Hypothalamus (tissue), 51 donors: ENCODE measurements around the gene VSTM2B.
A peak's percentile ranks its signal among the peaks of the same experiment; 100 is the strongest.

Experiments
- DNase-seq, 51 donors: peaks; one replicate each; lab custom pipeline; 2025; lab: John Stamatoyannopoulos, UW

Gene VSTM2B

GRCh38 chr19:29528946-29529645 lies 3.3 kb downstream of the VSTM2B start:
- peak in 1 of 51 donors; percentile 36 for DNase-seq

DNA sequence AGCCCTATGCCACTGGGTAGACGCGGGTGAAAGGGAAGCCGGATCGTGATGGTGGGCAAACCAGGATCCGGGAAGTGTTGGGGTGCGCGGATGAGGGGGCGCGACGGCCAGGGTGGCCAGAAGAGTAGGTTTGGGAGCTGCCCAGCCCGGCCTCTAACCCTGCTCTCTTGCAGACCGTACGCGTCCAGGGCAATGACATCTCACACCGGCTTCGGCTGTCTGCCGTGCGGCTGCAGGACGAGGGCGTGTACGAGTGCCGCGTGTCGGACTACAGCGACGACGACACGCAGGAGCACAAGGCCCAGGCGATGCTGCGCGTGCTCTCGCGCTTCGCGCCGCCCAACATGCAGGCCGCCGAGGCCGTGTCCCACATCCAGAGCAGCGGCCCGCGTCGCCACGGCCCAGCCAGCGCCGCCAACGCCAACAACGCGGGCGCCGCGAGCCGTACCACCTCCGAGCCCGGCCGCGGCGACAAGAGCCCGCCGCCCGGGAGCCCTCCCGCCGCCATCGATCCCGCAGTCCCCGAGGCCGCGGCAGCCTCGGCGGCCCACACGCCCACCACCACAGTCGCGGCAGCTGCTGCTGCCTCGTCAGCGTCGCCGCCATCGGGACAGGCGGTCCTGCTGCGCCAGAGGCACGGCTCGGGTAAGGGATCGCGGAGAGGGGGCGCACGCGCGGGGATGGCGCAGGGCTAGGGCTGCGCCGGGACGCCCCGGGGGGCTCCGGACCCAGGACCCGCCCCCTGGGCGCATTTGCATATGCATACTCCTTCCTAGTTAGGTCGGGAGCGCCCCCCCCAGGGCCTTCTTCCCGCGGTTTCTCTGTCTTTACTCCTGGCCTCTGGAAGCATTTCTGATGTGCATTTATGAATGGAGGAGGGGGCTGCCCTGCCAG lies 4.1 kb downstream of the VSTM2B start:
- DNase-seq, result peak in 1 of 51 donors; percentile 36

GRCh38 chr19:29530540-29531457 lies 5.0 kb downstream of the VSTM2B start:
- no peak for DNase-seq

DNA sequence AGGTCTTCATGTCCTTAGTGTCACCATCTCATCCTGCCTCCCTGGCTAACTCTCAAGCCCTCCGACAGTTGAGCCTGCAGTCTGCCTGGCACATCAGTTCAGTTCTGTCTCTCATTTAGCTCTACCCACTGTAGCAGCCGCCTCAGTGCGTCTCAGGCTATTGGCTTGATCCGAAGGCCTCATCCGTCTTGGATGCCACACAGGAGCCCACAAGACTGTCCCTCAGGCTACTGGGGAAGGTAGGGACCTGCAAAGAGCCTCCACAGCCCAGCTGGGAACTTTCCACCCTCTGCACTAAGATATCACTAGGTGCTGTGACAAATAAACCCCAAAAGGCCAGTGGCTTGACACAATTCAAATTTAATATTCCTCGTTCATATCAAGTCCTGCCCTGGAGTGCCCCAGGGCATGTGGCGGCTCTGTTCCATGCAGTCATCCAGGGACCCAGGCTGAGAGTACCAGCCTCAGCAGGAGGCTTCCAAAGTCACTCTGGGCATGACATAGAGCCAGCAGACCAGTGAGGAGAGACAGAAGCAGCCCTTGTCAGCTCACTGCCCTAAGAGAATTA lies 5.7 kb downstream of the VSTM2B start:
- no peak for DNase-seq

- no peak for DNase-seq
Observed at GRCh38 chr19:29532097-29532496, 6.3 kb downstream of the VSTM2B start.

DNA sequence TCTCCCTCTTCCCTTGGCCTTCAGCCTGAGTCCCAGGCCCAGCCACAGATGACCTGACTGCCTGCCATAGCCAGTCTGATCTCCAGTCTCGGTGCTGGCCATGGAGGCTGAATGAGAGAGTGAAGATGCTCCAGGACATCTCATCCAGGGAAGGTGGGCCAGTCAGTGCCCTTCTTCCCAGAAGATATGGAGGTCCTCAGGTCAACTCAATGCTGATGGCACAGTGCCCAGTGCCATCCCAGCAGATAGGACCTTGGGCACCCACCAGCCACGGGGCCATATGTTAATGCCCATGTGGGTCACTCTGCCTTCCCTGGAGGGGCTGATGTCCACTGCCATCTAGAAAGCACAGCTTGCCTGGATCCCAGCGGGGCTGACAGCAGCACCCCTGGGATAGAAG lies 7.2 kb downstream of the VSTM2B start:
- DNase-seq, result no peak

- DNase-seq, result no peak
Observed at GRCh38 chr19:29533578-29534544, 8.1 kb downstream of the VSTM2B start.

- no peak for DNase-seq
Observed at GRCh38 chr19:29535214-29535831, 9.5 kb downstream of the VSTM2B start.

DNA sequence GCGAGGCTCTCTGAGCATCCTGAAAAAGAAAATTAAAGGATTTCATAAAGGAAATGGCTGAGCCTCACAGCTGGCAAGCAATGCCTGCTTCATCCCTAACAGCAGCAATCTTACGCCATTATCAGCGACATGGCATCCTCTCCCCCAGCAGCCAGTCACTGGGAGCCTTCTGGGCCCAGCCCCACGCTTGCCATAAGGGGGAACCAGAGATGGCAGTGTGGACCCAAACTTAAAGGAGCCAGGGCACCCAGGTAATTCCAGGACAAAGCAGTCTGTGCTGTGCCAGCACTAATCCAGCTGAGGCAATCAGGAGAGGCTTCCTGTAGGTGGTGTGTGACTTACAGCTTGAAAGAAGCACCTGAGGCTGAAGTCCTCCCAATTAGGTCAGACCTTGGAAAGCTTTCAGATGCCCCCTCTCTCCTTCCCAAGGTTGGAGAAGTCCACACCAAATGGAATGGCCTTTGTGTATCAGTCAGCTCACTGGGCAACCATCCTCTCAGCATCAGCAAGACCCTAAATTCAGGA lies 10.3 kb downstream of the VSTM2B start:
- no peak for DNase-seq

DNA sequence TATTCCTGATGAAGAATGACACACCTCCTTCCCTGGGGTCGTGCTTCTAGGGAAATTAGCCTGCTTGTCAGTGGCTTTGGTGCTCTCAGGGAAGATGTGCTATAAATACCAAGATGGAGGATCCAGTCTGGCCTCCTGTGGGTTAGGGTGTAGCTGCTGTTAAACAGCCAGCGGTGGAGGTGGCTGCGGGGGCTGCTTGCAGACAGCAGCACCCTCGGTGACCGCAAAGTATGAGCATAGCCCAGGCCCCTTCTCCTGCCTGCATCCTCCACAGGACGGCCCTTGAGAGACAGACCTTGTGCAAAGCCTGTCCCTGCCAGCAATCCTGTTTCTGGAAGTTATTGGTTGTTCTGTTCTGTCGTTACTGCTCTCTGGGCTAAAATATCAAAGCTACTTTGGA lies 11.4 kb downstream of the VSTM2B start:
- DNase-seq, result no peak

- DNase-seq, result no peak
Observed at GRCh38 chr19:29537601-29538000, 11.8 kb downstream of the VSTM2B start.

- no peak for DNase-seq
Observed at GRCh38 chr19:29538146-29538545, 12.4 kb downstream of the VSTM2B start.

DNA sequence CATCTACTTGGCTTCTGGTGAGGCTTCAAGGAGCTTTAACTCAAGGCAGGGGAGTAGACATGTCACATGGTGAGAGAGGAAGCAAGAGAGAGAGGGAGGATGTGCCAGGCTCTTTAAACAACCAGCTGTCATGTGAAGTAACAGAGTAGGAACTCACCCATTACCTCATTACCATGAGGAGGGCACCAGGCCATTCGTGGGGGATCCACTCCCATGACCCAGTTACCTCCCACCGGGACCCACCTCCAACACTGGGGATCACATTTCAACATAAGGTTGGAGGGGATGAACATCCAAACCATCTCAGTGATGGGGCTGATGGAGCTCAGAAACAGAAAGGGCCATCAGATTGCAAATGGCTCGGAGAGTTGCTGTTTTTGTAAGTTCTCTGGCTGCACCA lies 12.9 kb downstream of the VSTM2B start:
- no peak for DNase-seq

- DNase-seq, result no peak
Observed at GRCh38 chr19:29539131-29539530, 13.3 kb downstream of the VSTM2B start.

GRCh38 chr19:29539670-29540069 lies 13.9 kb downstream of the VSTM2B start:
- no peak for DNase-seq

DNA sequence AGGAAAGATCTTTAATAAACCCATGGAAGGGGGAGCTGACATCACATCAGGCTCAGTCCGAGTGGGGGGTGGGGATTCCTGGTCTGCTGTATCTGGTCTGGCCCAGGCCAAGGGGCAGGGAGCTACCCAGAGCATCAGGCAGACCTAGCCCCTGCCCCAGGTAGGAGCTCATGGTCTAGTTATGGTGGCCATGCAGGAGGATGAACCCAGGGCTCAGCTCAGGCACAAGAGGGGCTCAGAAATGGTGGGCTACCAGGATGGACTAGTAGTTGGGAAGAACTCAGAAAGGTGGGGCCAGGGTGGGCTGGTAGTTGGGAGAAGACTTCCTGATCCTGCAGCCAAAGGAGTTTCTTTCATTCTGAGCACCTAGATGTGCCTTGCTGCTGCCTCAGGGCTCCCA lies 14.3 kb downstream of the VSTM2B start:
- no peak for DNase-seq

DNA sequence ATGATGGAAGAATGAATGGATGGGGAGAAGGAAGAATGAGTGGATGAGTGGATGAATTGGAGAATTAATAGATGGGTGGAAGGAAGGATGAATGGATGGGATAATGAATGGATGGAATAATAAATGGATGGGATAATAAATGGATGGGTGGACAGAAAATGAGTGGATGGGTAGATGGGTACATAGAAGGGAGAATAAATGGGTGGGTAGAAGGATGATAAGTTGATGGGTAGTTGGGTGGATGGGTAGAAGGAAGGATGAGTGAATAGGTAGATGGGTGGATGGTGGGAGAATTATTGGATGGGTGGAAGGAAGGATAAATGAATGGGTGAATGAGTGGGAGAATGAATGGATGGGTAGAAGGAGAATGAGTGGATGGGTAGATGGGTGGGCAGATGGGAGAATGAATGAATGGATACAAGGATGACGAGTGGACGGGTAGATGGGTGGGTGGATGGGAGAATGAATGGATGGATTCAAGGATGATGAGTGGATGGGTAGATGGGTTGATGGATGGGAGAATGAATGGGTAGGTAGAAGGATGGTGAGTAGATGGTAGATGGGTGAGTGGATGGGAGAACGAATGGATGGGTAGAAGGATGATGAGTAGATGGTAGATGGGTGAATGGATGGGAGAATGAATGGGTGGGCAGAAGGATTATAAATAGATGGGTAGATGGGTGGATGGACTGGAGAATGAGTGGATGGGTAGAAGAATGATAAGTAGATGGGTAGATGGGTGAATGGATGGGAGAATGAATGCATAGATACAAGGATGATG lies 15.9 kb downstream of the VSTM2B start:
- DNase-seq, result no peak

DNA sequence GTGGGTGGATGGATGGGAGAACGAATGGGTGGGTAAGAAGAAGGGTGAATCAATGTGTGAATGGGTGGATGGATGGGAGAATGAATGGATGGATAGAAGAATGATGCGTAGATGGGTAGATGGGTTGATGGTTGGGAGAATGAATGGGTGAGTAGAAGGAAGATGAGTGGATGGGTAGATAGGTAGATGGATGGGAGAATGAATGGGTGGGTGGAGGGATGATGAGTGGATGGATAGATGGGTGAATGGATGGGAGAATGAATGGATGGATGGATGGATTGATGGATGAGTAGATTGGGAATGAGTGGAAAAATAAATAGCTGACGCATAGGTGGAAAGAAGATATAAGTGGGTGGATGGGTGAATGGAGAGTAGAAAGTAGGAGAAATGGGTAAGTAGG lies 16.5 kb downstream of the VSTM2B start:
- DNase-seq, result no peak
